GM12875 (cell line): ENCODE data around the gene KY.

Experiments
- H3K4me3 ChIP-seq: one replicate; pipeline ENCODE4 v1.5.1; 2011; ENCODE audit warnings: low read depth, low read length, control low read depth
- TF ChIP-seq, protein P1 (sequence below): IDR thresholded peaks from 2 replicates; pipeline ENCODE4 v1.5.1; 2011; ENCODE audit warnings: low read depth, mild to moderate bottlenecking, control low read depth, inconsistent platforms, low read length, moderate library complexity, borderline replicate concordance; ENCODE audit not compliant: insufficient read depth

Gene KY

GRCh38 chr3:134694466-134694865 lies 43.6 kb upstream of the KY start:
- TF ChIP-seq, protein P1, sequence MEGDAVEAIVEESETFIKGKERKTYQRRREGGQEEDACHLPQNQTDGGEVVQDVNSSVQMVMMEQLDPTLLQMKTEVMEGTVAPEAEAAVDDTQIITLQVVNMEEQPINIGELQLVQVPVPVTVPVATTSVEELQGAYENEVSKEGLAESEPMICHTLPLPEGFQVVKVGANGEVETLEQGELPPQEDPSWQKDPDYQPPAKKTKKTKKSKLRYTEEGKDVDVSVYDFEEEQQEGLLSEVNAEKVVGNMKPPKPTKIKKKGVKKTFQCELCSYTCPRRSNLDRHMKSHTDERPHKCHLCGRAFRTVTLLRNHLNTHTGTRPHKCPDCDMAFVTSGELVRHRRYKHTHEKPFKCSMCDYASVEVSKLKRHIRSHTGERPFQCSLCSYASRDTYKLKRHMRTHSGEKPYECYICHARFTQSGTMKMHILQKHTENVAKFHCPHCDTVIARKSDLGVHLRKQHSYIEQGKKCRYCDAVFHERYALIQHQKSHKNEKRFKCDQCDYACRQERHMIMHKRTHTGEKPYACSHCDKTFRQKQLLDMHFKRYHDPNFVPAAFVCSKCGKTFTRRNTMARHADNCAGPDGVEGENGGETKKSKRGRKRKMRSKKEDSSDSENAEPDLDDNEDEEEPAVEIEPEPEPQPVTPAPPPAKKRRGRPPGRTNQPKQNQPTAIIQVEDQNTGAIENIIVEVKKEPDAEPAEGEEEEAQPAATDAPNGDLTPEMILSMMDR: no peak
- no peak overlapping the region for H3K4me3 ChIP-seq

DNA sequence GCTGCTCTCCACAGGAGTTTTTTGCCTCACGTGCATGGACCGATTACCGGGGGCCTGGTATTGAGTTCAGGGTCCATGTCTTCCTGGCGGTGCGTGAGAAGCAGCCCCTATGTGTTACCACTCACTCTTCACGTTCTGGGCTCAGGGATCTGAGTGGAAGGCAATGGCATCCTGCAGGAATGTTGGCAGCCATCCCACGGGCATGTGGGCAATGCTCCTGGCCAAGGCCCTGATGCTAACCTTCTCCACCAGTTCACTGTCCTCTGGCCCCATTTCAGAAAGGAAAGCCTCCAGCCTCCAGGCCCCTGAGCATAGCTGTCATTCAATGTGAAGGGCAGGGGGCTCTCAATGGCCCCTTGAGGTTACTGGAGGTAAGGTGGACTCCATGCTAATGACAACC lies 43.0 kb upstream of the KY start:
- no peak overlapping the region for H3K4me3 ChIP-seq
- TF ChIP-seq, protein P1: no peak

GRCh38 chr3:134693226-134693625 lies 42.4 kb upstream of the KY start:
- no peak overlapping the region for H3K4me3 ChIP-seq
- TF ChIP-seq, protein P1: no peak

DNA sequence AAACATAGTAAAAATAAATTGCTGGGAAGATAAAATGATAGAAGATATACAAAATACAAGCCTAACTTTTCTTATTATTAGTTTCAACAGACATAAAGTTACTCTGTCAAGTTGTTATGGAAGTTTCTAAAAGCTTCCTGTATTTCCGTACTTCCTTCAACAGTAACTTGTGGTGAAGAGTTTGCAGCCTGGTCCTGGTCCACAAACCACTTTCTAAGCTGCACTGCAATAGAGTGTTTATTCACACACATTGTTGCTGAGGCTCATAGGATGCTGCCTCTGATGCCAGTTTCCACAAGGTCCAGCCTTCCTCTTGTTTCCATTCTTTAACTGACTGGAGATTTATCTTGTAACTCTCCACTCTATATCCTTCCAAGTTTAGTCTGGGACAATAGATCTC lies 39.4 kb upstream of the KY start:
- H3K4me3 ChIP-seq: no peak overlapping the region
- TF ChIP-seq, protein P1: no peak

DNA sequence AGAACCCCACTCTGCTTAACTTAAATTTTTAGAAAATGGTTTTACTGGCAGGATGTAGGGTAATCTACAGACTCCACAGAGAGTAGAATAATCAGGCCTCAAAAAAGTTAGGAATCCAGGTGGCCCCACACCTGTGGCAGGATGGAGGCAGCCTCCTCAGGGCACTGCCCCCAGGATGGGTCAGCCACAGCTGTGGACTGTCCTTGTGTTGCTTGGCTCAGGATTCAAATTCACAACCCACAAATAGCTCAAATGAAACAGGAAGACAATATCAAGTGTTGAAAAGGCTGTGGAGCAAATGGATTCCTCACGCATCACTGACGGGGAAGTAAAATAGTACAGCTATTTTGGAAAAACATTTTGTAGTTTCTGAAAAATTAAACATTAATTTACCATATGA lies 36.8 kb upstream of the KY start:
- TF ChIP-seq, protein P1: no peak
- no peak overlapping the region for H3K4me3 ChIP-seq

GRCh38 chr3:134685929-134686802 lies 35.3 kb upstream of the KY start:
- TF ChIP-seq, protein P1: no peak
- no peak overlapping the region for H3K4me3 ChIP-seq
